Subcutaneous abdominal adipose tissue (tissue), 5 donors: ENCODE results near the gene STX10.

Source experiments
- H3K27ac ChIP-seq: one replicate; pipeline ENCODE4 v1.7.0; 2013; ENCODE audit warnings: low read depth, mild to moderate bottlenecking, inconsistent platforms, low read length, moderate library complexity
- H3K27me3 ChIP-seq, 5 donors: one replicate each; pipeline ENCODE4 v1.7.0; 2013; ENCODE audit warnings: low read length in 5 of 5, inconsistent platforms in 1 of 5; ENCODE audit not compliant: control insufficient read depth in 5 of 5, insufficient read depth in 4 of 5
- H3K36me3 ChIP-seq, 5 donors: one replicate each; pipeline ENCODE4 v1.7.0; 2013; ENCODE audit warnings: low read length in 5 of 5; ENCODE audit not compliant: control insufficient read depth in 5 of 5, insufficient read depth in 5 of 5
- H3K4me1 ChIP-seq, 5 donors: one replicate each; pipeline ENCODE4 v1.7.0; 2013; ENCODE audit warnings: low read length in 5 of 5, mild to moderate bottlenecking in 3 of 5, moderate library complexity in 1 of 5; ENCODE audit not compliant: control insufficient read depth in 5 of 5, insufficient read depth in 5 of 5
- H3K4me3 ChIP-seq, 5 donors: one replicate each; pipeline ENCODE4 v1.7.0; 2013; ENCODE audit warnings: low read length in 5 of 5, low read depth in 1 of 5
- H3K9ac ChIP-seq, 5 donors: one replicate each; pipeline ENCODE4 v1.7.0; 2013; ENCODE audit warnings: low read length in 5 of 5, mild to moderate bottlenecking in 4 of 5, moderate library complexity in 3 of 5
- H3K9me3 ChIP-seq, 5 donors: one replicate each; pipeline ENCODE4 v1.7.0; 2013; ENCODE audit warnings: low read length in 5 of 5; ENCODE audit not compliant: control insufficient read depth in 5 of 5
- donor health status: healthy.
- donor health status: healthy.
- donor health status: healthy.
- donor health status: healthy.
- donor health status: healthy.

STX10 gene

GRCh38 chr19:13095934-13096927 lies 53.9 kb downstream of the STX10 start:
- no peaks in the 10 kb centered on the region for H3K9me3 ChIP-seq
- H3K36me3 ChIP-seq: peaks cover 0 to 14% (median 10%) of the 10 kb centered on the region in 5 donors
- H3K27ac ChIP-seq: no peak overlapping the region
- H3K4me3 ChIP-seq: peak overlapping the region in 2 of 5 donors; percentile 30 to 34
- H3K9ac ChIP-seq: peak overlapping the region in 1 of 5 donors; percentile 55
- no peaks in the 10 kb centered on the region for H3K27me3 ChIP-seq
- peaks cover 0 to 81% (median 50%) of the 10 kb centered on the region in 5 donors for H3K4me1 ChIP-seq

GRCh38 chr19:13095393-13095784 lies 54.8 kb downstream of the STX10 start:
- Histone ChIP-seq H3K4me3 (peak overlapping the region in 1 of 5 donors; percentile 42), H3K36me3 (peaks cover 0 to 15% (median 12%) of the 10 kb centered on the region in 5 donors), H3K4me1 (peaks cover 2 to 81% (median 57%) of the 10 kb centered on the region in 5 donors), H3K9me3 (no peaks in the 10 kb centered on the region), H3K9ac (no peak overlapping the region), H3K27me3 (no peaks in the 10 kb centered on the region), H3K27ac (no peak overlapping the region)

GRCh38 chr19:13094771-13095392 lies 55.3 kb downstream of the STX10 start:
- Histone ChIP-seq H3K27ac (no peak overlapping the region), H3K27me3 (no peaks in the 10 kb centered on the region), H3K4me3 (peak overlapping the region in 1 of 5 donors; percentile 42), H3K9ac (no peak overlapping the region), H3K4me1 (peaks cover 2 to 81% (median 57%) of the 10 kb centered on the region in 5 donors), H3K9me3 (no peaks in the 10 kb centered on the region), H3K36me3 (peaks cover 0 to 13% (median 11%) of the 10 kb centered on the region in 5 donors)

GRCh38 chr19:13094106-13094504 lies 56.1 kb downstream of the STX10 start:
- Histone ChIP-seq H3K36me3 (peaks cover 0 to 20% (median 13%) of the 10 kb centered on the region in 5 donors), H3K9me3 (no peaks in the 10 kb centered on the region), H3K9ac (peak overlapping the region in 2 of 5 donors; percentile 24 to 68), H3K27ac (peak overlapping the region; percentile 76), H3K27me3 (no peaks in the 10 kb centered on the region), H3K4me3 (no peak overlapping the region), H3K4me1 (peaks cover 2 to 82% (median 59%) of the 10 kb centered on the region in 5 donors)
